NOMO-1 (cell line): Measurements from ENCODE around the gene NPIPA1.
"Not testable (repeated sequence)": the region's sequence is repeated elsewhere in the genome, so short reads cannot be mapped to it uniquely, and the experiment has no call there.

Experiments used
- DNase-seq, 2 experiments: peaks; one replicate each; lab custom pipeline; 2025; ENCODE audit not compliant: unreplicated experiment in 2 of 2; lab: John Stamatoyannopoulos, UW

NPIPA1 gene

DNA sequence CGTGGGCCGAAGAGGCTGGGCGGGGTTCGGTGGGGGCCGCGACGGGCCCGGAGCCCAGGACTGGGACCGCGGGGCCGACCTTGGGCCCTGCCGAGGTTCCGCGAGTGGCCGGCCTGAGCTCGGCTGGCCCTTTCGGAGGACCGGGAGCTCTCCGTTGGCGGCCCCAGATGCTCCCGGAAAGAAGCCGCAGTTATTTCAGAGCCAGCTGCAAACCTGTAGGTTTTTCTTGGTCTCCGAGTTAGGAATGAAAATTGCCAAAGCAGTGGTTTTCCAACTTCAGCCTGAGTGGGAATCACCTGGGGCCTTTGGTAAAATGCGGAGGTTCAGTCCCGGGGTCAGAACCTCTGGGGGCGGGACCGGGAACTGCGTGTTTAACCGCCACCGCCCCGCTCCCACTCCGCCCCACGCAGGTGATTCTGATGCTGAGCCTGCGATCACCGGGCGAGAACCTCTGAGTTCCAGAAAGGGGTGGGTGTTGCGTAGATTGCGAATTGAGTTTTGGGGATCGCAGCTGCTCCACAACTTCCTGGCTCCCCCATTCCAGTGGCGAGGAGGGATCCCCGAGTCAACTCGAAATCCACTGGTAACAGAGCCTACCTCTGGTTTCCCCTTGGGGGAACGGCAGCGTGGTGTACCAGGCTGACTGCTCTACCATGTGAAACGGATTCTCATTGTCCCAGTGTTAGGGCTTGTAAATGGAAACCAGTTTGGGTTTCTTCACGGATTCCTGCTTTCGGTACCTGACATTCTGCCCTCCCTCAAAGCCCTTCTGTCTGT lies 38.4 kb downstream of the NPIPA1 start:
- peak; percentile 0 to 3 for DNase-seq

DNA sequence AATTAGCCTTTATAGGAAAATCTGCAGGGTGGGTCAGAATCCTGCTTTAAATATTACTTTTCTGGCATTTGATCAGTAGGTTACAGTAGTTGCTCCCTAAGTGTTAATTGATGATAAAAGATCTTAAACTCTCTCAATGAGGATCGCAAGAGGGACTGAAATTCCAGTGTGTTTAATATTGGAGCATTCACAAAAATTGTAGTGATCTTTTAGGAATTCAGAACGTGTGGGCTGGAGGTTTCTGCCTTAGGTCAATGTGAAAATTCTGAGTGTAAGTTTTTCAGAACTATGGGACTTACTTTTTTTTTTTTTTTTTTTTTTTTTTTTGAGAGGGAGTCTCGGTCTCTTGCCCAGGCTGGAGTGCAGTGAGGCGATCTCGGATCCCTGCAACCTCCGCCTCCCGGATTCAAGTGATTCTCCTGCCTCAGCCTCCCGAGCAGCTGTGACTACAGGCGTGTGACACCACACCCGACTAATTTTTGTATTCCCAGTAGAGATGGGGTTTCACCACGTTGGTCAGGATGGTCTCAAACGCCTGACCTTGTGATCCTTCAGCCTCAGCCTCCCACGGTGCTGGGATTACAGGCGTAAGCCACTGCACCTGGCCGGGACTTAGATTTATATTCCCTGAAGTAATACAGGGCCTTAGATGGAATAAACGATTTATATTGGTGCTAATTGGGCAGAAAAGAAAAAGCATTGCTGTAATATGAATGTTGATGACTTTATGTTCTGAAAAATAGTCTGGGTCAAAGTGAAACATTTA lies 39.9 kb downstream of the NPIPA1 start:
- not testable (repeated sequence) for DNase-seq

GRCh38 chr16:14978281-14978680 lies 41.0 kb downstream of the NPIPA1 start:
- DNase-seq: not testable (repeated sequence)

DNA sequence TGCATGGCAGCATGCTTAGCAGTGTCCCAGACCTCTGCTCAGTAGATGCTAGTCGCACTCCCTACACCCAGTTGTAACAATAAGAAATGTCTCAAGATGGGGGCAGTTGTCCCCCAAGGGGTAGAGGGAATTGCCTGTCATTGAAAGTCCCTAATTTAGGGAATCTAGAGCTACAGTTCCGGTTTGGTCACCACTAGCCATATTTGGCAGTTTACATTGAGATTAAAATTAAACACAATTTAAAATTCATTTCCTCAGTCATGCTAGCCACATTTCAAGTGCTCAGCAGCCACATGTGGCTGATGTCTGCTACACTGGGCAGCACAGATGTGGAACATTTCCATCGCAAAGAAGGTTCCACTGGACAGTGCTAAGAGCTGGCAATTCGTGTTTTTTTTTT lies 41.7 kb downstream of the NPIPA1 start:
- not testable (repeated sequence) for DNase-seq

- not testable (repeated sequence) for DNase-seq
Observed at GRCh38 chr16:14981234-14981633, 44.0 kb downstream of the NPIPA1 start.

GRCh38 chr16:14982521-14982920 lies 45.3 kb downstream of the NPIPA1 start:
- not testable (repeated sequence) for DNase-seq

GRCh38 chr16:14988092-14988491 lies 50.8 kb downstream of the NPIPA1 start:
- DNase-seq: not testable (repeated sequence)

DNA sequence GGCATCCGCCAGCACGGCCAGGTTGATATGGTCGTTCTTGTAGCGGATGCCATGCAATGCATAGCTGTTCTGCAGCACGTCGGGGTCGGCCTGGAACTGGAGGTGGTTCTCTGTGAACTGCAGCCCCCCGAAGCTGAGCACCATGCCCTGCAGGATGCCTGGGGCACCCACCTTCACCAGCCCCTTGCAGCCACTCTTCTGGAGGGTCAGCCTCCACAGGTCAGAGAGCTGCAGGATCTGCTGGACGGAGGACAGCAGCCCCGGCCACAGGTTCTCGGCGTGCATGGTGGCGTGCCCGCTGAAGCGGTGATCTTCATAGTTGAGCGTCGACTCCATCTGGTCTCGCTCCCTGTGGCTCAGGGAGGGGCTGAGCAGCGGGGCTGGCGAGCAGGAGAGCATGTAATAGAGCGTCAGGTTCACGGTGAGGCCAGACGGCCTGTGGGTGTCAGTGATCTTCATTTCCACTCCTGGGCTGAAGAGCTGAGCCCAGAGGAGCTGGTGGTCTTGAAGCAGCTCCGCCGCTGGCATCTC lies 51.5 kb downstream of the NPIPA1 start:
- DNase-seq: not testable (repeated sequence)

GRCh38 chr16:14989291-14990281 lies 52.3 kb downstream of the NPIPA1 start:
- not testable (repeated sequence) for DNase-seq

- DNase-seq: not testable (repeated sequence)
Observed at GRCh38 chr16:14993277-14994151, 56.3 kb downstream of the NPIPA1 start.

DNA sequence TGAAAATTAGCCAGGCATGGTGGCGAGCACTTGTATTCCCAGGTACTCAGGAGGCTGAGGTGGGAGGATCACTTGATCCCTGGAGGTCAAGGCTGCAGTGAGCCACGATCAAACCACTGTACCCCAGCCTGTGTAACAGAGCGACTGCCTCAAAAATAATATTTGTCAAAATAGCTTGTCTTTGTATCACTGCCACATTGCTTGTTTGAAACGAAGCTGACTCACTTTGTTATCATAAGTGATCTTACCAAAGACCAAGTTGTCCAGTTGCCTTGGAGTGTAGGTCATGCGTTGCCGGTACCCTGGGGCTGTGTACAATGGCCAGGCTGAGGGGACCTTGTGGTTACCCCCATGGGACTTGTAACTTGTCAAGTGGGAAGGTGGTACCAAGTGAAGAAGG lies 59.5 kb downstream of the NPIPA1 start:
- DNase-seq: not testable (repeated sequence)

DNA sequence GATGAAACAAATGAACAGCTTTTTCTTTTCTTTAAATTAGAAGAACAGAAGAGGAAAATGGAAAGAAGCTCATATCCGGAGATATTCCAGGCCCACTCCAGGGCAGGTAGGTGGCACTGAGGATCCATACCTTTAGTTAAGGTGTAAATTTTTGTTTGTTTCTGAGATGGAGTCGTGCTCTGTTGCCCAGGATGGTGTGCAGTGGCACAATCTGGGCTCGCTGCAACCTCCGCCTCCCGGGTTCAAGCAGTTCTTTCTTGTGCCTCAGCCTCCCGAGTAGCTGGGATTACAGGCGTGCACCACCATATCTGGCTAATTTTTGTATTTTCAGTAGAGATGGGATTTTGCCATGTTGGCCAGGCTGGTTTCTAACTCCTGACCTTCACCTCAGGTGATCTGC lies 61.1 kb downstream of the NPIPA1 start:
- not testable (repeated sequence) for DNase-seq

DNA sequence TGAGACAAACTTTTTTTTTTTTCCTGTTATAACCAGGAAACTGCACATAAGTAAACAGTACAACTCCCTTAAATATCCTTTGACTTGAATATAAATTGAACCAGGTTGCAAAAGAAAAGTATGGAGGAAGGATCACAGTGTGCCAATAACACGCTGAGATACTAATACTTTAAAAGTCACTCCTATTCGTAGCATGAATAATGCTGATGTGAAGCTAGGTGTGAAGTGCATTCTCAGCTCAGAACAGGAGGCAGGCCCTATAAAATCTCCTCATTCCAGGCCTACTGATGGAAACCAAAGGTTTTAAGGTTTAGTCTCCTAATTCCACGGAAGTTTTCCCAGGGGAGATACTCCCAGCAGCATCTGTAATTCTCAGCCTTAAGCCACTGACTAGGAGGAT lies 62.6 kb downstream of the NPIPA1 start:
- DNase-seq: not testable (repeated sequence)
